RKO (cell line): ENCODE results near the gene DACT2.
"Not testable (repeated sequence)": the region's sequence is repeated elsewhere in the genome, so short reads cannot be mapped to it uniquely, and the experiment has no call there.

Experiments
- DNase-seq: peaks from one replicate; pipeline ENCODE4 v3.0.0-alpha.2; 2016; ENCODE audit warnings: low spot score

Gene DACT2

DNA sequence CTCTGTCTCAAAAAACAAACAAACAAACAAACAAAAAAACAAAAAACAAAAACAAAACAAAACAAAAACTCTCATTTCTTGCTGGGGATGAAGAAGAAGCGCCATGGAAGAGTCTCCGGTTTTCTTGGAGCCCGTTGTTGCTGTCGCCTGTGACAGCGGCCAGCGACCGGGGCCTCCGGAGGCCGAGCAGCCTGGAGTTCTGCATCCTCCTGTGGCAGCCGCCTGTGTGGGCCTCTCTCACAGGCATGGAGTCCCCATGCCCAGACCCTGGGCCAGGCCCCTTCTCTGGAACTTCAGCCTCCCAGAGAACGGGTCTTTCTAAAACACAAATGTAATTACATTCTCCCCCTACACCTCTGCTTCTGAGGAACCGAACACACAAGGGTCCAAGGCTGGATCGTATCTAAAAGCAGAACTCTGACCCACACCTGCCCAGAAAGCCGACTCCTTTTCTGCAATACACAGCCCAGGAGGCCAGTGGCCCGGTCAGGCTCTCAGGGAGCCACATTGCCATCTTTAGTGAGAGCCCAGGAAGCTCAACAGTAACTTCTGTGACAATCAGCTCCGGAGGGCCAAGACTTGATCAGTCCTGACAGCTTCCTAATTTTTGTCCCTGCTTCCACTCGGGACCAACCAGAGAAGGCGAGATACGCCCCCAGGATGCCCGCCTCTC lies 18.5 kb downstream of the DACT2 start:
- DNase-seq = no peak

DNA sequence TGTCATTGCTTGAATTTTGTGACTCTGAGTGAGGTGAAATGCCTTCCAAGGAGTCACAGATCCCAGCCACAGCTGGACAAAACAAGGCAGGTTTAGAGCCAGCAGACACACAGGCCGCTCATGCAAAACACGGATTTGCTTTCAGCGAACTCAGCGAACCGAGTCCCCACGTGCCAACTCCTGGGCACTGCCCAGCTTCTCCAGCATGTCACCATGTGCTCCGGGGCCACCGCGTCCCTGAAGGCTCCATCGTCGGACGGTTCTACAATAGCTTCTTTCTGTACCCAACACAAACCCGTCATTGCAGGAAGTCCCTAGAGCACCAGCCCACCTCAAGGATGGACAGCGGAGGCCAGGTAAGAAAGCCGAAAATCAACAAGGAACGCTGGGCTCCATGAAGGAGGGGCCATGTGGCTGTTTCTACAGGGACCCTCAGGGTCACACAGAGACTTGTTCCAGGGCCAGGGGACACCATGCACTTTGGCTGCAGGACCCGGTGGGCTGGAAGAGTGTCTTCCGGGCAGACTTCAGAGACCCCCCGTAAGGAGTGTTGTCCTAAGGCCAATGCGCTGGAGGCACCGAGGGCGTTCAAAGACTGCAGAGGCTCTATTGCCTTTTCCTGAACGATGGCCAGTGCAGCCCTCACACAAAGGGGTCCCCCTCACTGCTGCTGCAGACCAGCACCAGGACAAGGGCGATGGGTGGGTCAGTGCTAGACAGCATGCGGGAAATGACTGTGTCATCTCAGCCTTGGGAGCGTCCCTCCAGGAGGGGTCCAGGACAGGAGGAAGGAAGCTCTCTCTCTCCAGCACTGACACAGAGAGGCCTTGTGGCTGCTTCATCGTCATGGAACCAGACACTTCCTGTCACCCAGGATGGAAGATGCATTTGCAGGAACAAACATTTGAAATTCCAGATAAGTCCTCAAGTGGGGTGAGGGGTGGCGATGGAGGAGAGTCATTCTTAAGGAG lies 19.8 kb downstream of the DACT2 start:
- no peak for DNase-seq

DNA sequence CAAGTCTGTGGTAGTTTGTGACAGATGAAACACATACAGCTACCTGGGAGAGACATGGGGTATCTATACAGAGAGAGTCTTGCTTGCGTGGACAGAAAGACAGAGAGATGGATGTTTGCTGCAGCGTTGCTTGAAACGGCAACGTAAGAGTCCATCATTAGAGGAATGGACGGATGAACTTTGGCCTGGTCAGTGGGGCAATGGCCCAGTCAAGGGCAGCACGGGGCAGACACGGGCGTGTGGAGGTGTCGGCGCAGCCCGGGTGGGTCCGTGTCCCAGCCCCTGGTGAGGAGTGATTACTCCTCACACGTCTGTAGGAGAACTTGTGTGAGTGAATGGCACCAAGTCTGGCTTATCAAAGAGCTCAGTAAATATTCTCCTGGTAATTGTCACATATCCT lies 21.9 kb downstream of the DACT2 start:
- DNase-seq = no peak

DNA sequence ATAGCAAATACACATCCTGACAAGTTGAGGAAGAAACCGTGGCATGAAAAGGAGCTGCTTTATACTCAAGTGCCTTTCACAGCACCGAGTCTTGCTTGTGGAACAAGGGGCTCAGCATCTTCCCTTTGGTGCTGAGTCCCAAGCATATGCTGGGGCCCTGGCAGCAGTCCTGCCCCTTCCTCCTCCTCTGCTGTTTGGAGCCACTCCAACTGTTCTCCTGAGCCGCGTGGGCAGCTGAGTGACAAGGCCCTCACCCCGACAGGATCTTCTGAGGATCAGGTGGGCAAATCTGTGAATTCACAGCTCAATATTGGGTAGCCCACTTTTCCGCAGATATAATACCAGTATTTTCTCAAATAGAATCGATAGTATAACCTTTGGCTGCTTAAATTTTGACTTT lies 24.7 kb downstream of the DACT2 start:
- no peak for DNase-seq

DNA sequence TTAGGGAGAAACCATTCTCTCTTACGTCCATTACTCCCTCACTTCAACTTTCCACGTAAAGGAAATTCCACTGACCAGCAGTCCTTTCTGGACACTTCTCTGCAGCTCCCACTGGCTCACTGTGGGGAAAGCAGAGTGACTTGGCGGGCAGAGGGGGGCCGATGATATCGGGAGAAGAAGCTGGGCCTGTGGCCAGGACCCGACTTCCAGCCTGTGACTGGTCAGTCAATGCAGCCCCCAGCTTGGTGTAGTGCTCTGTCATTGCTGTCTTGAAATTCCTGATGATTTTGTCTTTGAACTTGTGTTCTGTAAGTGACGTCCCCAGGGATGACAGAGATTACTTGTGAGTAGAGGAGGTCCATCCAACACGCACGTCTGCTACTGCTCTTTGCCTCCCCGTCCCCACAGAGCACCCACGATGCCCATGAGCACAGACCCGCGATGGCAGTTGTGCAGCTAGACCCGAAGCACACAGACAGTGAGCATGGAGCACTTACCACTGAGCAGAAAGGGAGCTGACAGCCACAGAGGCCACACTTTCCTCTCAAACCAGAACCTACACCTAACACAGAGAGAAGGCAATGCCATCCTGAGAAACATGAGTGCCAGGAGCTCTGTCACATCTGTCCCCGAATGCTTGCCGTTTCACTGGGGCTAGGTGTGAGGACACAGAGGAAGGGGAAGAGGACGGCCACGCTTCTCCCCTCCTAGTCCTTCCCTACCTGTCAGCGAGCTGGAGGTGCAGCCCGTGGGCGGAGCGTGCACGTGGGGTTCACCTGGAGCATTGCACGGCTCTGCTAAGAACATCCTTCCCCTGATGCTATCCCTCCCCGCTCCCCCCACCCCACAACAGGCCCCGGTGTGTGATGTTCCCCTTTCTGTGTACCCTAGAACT lies 25.7 kb downstream of the DACT2 start:
- DNase-seq = no peak

DNA sequence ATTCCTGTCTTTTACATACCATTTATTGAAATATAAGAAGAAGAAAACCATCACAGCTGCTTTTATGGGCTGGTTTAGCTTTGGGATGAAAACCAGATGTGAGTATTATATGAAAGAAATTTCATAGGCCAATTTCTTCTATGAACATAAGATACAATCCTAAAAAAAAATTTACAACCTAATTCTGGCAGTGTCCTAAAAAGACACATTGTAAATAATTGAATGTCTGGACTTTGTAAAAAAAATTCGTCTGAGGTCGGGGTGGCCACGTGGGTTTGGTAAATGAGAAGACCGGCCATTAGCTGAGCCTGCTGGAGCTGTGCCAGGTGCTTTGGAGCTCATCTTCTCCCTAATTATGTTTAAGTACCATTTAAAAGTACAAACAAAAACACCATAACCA lies 26.8 kb downstream of the DACT2 start:
- DNase-seq = no peak

DNA sequence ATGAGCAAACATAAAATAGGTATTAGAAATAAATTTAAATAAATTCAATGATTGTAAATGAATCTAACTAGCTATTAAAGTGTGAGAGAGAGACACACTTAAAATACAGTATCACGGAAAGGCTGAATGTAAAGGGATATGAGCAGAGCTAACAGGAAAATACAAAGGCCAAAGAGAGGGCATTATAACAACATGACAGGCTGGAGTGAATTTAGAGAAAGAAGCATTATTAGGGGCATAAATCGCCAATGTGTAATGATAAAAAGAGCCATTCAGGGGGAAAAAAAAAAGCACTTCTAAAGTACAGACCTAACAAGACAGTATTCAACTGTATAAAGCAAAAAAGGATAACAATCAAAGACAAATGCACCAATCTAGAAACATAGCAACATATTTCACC lies 28.1 kb downstream of the DACT2 start:
- no peak for DNase-seq

DNA sequence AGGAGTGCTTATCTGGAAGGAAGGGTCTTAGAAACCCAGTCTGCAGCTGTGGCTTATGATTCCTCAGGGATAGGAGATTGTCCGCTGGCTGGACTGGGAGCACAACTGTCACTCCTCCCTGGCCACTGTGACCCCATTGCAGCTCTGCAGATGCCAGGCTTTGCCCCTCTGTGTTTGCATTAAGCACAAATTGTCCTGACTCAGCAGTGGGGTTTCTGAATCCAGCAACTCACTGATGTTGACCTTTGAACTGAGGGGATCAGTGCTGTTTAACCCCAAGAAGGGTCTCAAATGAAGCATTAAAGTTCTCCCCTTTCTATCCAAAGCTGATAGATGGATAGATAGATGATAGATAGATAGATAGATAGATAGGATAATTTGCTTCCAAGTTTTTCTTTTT lies 29.5 kb downstream of the DACT2 start:
- no peak for DNase-seq

DNA sequence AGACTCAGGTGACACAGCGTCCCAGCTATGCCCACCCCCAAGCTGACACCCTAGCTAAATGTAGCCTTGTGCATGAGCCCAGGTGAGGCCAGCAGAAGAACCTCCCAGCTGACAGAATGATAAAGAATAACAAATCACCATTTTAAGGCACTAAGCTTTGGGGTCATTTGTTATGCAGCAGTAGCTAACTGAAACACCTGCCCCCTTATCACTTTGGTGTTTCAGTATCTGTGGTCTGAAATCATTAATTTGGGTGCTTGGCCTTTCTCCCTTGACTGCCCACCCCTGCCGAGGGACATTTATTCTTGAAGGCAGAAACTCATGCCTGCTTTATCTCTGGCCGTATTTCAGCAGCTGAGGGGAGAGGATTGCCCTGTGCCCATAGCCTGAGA lies 30.0 kb downstream of the DACT2 start:
- DNase-seq = no peak

DNA sequence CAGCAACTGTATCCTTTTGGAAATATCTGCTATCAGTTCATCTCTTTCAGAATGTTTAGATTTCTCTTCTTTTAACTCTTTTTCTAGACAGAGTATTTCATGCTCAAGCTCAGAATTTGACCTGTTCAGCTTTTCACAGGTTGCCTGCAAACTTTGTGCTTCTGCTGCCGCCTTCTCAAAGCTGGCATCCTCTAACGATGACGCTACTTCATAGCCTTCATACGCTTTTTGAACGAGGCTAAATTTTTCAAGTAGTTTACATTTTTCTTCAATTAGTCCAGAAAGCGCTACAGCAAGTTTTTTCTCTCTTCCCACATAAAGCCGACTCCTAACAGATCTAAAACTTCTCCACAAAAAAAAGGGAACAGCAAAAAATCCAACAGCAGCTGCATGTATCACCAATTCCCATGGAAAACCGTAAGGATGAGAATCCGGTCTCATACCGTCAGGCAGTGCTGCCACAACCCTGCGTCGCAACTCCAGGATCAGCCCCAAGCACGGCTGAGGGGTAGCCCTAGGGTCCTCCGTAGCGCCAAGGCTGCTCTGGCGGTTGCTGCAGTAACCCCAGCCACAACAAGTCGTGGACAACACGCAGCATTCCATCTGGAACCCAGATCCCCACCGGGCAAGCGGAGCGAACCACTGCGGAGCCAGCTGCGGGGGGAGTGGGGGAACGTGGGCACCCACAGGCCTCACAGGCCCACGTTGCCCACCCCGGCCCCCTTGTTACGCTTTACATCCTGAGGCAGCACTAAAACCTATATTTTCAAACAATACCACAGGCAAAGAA lies 30.6 kb downstream of the DACT2 start:
- DNase-seq = no peak

DNA sequence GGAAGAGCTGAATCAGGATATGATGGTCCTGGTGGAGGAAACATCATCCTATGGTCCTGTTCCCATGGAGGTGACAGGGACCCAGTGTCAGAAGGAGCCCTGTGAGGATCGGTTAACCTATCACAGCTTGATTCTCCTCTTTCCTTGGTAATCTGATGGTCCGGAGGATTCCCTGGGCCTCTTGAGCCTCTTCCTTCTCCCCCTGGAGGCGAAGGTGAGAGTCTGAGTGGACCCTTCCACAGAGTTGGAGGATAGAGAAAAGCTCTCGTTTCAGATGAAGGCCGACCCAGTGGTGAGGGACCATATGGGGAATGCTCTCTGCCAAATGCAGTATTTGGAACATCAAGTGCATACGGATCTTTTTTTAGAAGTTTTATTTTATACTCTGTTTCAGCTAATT lies 32.1 kb downstream of the DACT2 start:
- DNase-seq = not testable (repeated sequence)

DNA sequence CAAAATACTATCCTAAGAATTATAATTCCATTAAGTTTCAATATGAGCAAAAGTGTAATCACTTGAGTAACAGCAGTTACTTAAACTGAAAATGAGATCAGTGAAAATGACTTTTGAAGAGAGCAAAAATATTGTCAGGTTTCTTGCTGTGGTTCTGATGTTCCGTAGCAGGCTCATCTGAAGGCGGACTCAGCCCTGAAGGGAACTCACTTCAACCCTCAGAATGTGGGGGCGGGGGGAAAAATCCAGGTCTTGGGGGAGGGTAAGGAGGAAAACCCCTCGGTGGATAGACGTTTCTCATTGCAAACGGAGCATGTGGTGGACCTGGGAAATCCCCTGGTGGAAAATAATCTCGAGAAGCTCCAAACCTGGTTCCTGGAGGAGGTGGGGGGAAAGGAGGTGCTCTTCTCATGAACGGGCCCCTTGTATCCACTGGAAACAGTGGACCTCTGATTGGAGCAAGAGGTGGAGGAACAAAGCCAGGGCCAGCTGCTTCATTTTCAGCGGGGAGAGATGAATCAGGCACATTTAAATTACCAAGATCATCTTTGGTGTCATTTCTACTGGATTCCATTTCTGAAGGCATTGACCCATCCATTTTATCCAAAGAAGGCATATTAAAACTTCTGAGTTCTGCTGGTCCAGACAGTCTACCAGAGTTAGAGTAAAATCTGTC lies 32.7 kb downstream of the DACT2 start:
- DNase-seq = not testable (repeated sequence)

DNA sequence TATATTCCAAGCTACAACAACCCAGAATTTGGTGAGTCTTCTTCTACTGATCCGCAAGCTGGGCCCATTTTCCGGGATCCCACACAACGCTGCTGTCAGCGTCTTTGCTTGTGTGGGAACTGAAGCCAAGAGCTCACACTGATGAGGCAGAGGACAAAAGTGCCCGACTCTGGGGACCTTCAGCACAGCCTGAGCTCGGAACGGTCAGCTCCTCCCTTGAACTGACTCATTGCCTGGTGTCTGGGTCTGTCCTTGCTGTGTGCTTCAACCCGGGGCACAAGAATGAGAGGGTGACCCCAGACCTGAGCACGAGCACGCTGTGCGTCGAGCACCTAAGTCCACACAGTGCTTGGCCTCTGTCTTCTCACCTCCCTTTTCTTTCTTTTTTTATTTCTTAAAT lies 33.5 kb downstream of the DACT2 start:
- DNase-seq = no peak

DNA sequence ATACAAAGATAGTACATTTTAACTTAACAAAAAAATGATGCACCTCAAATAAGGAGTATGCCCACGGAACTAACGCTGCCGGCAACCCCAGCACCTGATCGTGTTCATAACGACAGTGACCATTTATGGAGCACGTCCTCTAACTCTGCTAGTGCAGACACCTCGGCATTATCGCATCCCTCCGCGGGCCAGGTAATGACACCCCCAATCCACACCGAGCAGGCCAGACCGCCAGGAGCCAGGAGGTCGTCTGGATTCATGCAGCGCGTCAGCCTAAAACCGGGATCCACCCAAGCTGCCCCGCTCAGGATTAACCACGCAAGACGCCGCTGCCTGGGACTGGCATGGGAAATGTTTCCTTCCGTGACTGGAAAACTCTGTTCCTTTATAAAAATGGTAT lies 34.1 kb downstream of the DACT2 start:
- no peak for DNase-seq

DNA sequence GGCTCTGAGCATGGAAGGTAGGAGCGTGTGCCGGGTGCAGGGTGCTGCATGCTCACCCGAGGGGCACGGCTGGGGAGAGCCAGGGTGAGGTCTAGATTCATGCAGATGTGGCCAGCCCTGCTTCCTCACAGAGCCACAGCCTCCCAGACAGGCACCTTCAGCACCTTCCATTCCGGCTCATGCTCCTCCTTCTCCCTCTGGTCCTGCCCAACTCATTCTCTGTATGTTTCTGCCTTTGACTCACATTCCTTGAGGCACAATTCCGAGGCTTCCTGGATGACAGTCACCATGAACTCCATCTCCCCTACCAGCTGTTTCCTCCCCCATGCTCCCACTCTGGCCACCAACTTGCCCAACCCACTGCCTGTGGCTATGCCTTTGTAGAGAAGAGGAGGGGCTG lies 35.4 kb downstream of the DACT2 start:
- DNase-seq = no peak

DNA sequence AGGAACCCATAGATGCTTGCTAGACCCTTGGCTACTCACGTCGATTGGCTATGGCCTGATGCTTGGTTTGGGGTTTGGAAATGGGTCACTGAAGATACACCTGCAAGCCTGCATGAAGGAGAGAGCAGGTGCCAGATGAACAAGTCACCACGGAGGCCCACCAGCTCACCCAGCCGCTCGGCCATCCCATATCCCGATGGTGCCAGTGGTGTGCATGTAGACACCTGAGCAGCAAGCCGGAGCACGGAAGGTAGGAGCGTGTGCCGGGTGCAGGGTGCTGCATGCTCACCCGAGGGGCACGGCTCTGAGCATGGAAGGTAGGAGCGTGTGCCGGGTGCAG lies 35.9 kb downstream of the DACT2 start:
- no peak for DNase-seq

DNA sequence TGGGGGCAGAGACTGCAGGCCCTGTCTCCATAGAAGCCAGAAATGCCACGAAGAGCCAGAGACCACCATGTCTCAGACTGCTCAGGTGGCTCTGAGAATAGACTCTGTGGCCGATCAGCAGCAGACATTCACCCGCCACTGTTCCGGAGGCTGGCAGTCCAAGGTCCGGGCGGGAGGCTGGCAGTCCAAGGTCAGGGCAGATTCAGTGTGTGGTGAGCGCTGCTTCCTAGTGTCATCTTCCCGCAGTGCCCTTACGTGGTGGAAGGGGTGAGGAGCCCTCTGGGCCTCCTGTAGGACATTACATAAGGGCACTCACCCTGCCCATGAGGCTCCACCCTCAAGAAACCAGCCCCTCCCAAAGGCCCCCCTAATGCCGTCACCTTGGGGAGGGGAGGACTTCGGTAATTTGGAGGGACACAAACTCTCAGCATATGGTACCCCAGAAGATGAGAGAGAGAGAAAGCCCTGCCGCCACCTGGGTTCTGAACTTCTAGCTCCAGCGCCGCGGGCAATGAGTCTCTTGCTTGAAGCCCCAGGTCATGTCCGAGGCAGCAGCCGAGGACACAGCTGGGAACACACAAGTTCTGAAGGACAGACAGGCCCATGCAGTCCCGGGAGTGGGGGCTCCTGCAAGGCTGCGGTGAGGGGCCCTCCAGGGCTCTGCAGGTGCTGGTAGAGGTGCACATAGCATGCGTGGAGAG lies 36.4 kb downstream of the DACT2 start:
- DNase-seq = no peak

DNA sequence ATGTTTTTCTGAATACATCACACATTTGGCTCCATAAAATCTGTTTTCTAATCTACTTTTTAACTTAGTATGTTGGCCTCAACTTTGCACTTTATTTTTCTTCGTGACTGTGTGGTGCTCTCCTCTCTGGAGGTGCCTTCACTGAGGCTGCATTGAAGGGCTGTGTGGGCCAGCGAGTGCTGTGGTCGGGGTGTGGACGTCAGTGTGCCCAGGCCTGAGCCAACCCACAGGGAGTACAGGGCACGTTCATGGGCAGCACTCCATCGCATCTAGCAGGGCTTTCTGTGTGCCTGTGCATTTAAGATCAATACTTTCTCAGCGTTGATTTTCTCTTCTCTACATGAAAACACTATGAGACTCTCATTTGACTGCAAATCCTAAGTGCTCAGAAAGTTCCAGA lies 37.8 kb downstream of the DACT2 start:
- DNase-seq = no peak

DNA sequence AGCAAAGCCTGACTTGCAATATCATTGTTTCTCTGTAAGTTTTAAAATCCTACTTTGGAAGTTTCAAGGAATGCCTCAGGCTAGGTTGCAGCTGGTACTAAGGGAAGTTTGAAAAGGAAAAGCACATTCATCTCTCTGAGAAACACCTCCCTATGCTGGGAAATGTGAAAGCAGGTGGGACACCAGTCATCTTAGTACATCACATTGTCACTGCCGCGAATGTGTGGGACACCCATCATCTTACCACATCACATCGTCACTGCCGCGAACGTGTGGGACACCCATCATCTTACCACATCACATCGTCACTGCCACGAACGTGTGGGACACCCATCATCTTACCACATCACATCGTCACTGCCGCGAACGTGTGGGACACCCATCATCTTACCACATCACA lies 38.3 kb downstream of the DACT2 start:
- DNase-seq = not testable (repeated sequence)

DNA sequence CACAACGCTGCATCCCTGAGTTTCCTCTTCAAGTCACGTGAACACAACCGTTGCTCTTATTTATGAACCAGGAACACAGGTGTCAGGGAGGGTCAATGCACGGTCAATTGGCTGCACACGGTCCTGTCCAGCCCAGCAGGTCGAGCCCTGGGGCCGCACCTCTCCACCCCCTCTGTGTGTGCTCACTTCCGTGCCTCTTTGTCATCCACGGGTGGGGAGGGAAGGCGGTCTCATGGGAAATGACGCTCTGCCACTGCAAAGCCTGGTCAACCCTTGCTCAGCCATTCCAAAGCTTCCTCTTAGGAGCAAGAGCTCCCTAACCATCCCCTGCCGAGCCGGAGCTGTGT lies 38.7 kb downstream of the DACT2 start:
- no peak for DNase-seq
